Measurements from ENCODE around the gene LRRC7.

DNA sequence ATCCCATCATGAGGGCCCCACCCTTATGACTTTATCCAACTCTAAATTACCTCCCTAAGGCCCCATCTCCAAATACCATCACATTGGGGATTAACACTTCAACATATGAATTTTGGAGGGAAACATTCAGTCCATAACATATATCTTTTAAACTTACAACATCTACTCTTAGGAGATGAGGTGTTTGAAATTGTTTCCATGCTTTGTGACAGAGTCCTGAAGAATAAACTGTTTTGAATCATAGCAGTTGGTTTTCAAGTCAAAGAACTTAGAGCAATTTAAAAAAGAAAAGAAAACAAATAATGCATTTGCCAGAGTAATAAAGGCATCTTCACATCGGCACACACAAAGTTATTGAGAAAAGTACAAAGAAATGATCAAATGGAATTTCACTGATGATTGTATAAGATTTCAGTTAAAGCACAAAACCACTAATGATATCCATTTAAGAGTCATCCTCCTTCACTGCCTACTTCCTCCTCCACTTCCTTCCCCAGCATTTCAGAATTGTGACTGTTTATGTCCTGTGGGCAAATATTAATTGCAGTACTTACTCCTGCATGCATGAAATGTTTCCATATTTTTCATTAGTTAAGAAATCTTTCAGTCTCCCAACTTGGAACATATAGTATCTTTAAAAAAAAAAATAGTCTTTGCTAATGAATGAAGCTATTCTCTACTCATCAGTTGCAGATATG, 435.6 kb downstream of the LRRC7 start:
- TF ChIP-seq, protein P1, sequence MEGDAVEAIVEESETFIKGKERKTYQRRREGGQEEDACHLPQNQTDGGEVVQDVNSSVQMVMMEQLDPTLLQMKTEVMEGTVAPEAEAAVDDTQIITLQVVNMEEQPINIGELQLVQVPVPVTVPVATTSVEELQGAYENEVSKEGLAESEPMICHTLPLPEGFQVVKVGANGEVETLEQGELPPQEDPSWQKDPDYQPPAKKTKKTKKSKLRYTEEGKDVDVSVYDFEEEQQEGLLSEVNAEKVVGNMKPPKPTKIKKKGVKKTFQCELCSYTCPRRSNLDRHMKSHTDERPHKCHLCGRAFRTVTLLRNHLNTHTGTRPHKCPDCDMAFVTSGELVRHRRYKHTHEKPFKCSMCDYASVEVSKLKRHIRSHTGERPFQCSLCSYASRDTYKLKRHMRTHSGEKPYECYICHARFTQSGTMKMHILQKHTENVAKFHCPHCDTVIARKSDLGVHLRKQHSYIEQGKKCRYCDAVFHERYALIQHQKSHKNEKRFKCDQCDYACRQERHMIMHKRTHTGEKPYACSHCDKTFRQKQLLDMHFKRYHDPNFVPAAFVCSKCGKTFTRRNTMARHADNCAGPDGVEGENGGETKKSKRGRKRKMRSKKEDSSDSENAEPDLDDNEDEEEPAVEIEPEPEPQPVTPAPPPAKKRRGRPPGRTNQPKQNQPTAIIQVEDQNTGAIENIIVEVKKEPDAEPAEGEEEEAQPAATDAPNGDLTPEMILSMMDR (conservative IDR thresholded peaks at IDR 0.05; ENCODE audit: low read depth, low read length): no peak
- TF ChIP-seq EZH2 (IDR thresholded peaks at IDR 0.05; ENCODE audit: borderline replicate concordance, low read depth, low read length, poor library complexity, severe bottlenecking): no peak
